HepG2 (cell line): Measurements from ENCODE around the gene PRSS48. TPM values are rescaled to one million over a fixed set of nuclear protein-coding genes. Genes with fewer than 3 reads are reported as not detected.

Source experiments
- ATAC-seq: fragments of 200-7000 bp; cut with Tn5 transposase; 3 replicates; pipeline ENCODE4 v1.9.1; 2020; ENCODE audit warnings: mild to moderate bottlenecking, moderate library complexity
- BruUV-seq: library from RNA; stranded (reverse); fragments of 400-500 nt; replicated peaks from 2 replicates; lab custom pipeline; 2021; lab: Mats Ljungman, UMichigan
- CTCF ChIA-PET: fragments of 300-600 bp; formaldehyde crosslinking; extraction: SDS; loops from one replicate; lab custom pipeline; 2021; ENCODE audit warnings: low total read pairs, inconsistent platforms, low intra/inter-chr PET ratio; lab: Yijun Ruan, JAX
- POLR2A ChIA-PET: fragments of 350-600 bp; sonication (Branson Sonifier 250); formaldehyde crosslinking; loops from one replicate; lab custom pipeline; 2020; ENCODE audit warnings: antibody characterized with exemption, inconsistent platforms; lab: Yijun Ruan, JAX
- DNase-seq: peaks from one replicate; pipeline ENCODE4 v3.0.0-alpha.2; 2015; ENCODE audit warnings: low spot score
- FAIRE-seq: peaks from 3 replicates; lab custom pipeline; 2011; peaks lifted over from hg19 to GRCh38; lab: Jason Lieb, UNC
- H2AFZ ChIP-seq: one replicate; pipeline ENCODE4 v1.6.1; 2011; ENCODE audit warnings: low read length, inconsistent platforms
- H3K27ac ChIP-seq: fragments of 300-600 bp; 3 replicates; pipeline ENCODE4 v1.8.0; 2011; ENCODE audit warnings: mixed run types, mild to moderate bottlenecking, mixed read lengths, low read length, inconsistent platforms; ENCODE audit not compliant: insufficient read depth; ENCODE audit errors: extremely low read length
- H3K27me3 ChIP-seq, 2 experiments: fragments of 200-600 bp in 1 of 2; 2 replicates in 1 of 2; 3 replicates in 1 of 2; pipeline versions ENCODE4 v1.6.0 to v1.8.0; 2011; ENCODE audit warnings: low read length in 2 of 2, mild to moderate bottlenecking in 2 of 2, moderate library complexity in 2 of 2, inconsistent platforms in 1 of 2; ENCODE audit not compliant: insufficient read depth in 2 of 2, control insufficient read depth in 1 of 2
- H3K36me3 ChIP-seq, 2 experiments: fragments of 200-600 bp in 1 of 2; replicated peaks in 1 of 2; 2 replicates in 1 of 2; 3 replicates in 1 of 2; pipeline versions ENCODE4 v1.5.1 to v1.8.0; 2011; ENCODE audit warnings: low read length in 2 of 2, inconsistent platforms in 1 of 2; ENCODE audit not compliant: insufficient read depth in 2 of 2, control insufficient read depth in 1 of 2
- H3K4me1 ChIP-seq: 2 replicates; pipeline ENCODE4 v1.5.1; 2012; ENCODE audit warnings: low read length, inconsistent platforms; ENCODE audit not compliant: insufficient read depth
- H3K4me2 ChIP-seq: 2 replicates; pipeline ENCODE4 v1.6.0; 2011; ENCODE audit warnings: low read depth, low read length, inconsistent platforms
- H3K4me3 ChIP-seq, 3 experiments: fragments of 200-600 bp in 1 of 3; sonication (generic), shearing (Covaris generic) in 1 of 3; replicated peaks in 1 of 3; 2 replicates each; pipeline ENCODE4 v1.5.1; 2011 to 2016; ENCODE audit warnings: low read length in 3 of 3, inconsistent platforms in 2 of 3, low read depth in 2 of 3, mild to moderate bottlenecking in 2 of 3, control low read depth in 1 of 3, mixed read lengths in 1 of 3; ENCODE audit not compliant: insufficient read depth in 1 of 3
- H3K79me2 ChIP-seq: one replicate; pipeline ENCODE4 v1.6.1; 2011; ENCODE audit warnings: low read length, inconsistent platforms; ENCODE audit not compliant: insufficient read depth
- H3K9ac ChIP-seq: 2 replicates; pipeline ENCODE4 v1.6.0; 2011; ENCODE audit warnings: mild to moderate bottlenecking, low read depth, low read length, inconsistent platforms; ENCODE audit not compliant: insufficient read depth
- H3K9me3 ChIP-seq: 2 replicates; pipeline ENCODE4 v1.5.1; 2012; ENCODE audit warnings: mild to moderate bottlenecking, low read length
- H4K20me1 ChIP-seq: 2 replicates; pipeline ENCODE4 v1.6.0; 2011; ENCODE audit warnings: inconsistent platforms, mild to moderate bottlenecking, low read length, moderate library complexity; ENCODE audit not compliant: insufficient read depth
- ADNP ChIP-seq: sonication (generic); formaldehyde crosslinking; IDR thresholded peaks from 2 replicates; pipeline ENCODE4 v1.4.0; 2020; ENCODE audit warnings: missing genetic modification reagents
- BCL6 ChIP-seq: IDR thresholded peaks from 2 replicates; pipeline ENCODE4 v1.6.1; 2016; ENCODE audit warnings: missing genetic modification reagents, missing compliant biosample characterization
- DDIT3 ChIP-seq: sonication (generic); formaldehyde crosslinking; IDR thresholded peaks from 2 replicates; pipeline ENCODE4 v1.4.0; 2020; ENCODE audit warnings: mild to moderate bottlenecking, missing genetic modification reagents
- EED ChIP-seq: sonication (generic); formaldehyde crosslinking; IDR thresholded peaks from 2 replicates; pipeline ENCODE4 v1.5.0; 2020; ENCODE audit warnings: mild to moderate bottlenecking, missing genetic modification reagents
- FOXJ3 ChIP-seq: sonication (generic); formaldehyde crosslinking; IDR thresholded peaks from 2 replicates; pipeline ENCODE4 v1.4.0; 2020; ENCODE audit warnings: missing genetic modification reagents, mild to moderate bottlenecking, borderline replicate concordance
- GATAD2A ChIP-seq: IDR thresholded peaks from 2 replicates; pipeline ENCODE4 v1.6.1; 2016
- IKZF1 ChIP-seq: fragments of 450-650 bp; IDR thresholded peaks from 2 replicates; pipeline ENCODE4 v1.7.1; 2016
- JUNB ChIP-seq: sonication (generic); formaldehyde crosslinking; IDR thresholded peaks from 2 replicates; pipeline ENCODE4 v1.8.0; 2022; ENCODE audit warnings: missing genetic modification reagents, mild to moderate bottlenecking, borderline replicate concordance
- KDM5B ChIP-seq: sonication (generic); formaldehyde crosslinking; IDR thresholded peaks from 2 replicates; pipeline ENCODE4 v1.4.0; 2020; ENCODE audit warnings: missing genetic modification reagents, mild to moderate bottlenecking, borderline replicate concordance
- MED1 ChIP-seq: sonication (generic); formaldehyde crosslinking; IDR thresholded peaks from 2 replicates; pipeline ENCODE4 v1.4.0; 2020; ENCODE audit warnings: missing genetic modification reagents
- MYC ChIP-seq: sonication (generic); formaldehyde crosslinking; IDR thresholded peaks from 2 replicates; pipeline ENCODE4 v1.9.0; 2021; ENCODE audit warnings: missing genetic modification reagents, borderline replicate concordance
- NCOA5 ChIP-seq: sonication (generic); formaldehyde crosslinking; IDR thresholded peaks from 2 replicates; pipeline ENCODE4 v1.4.0; 2020; ENCODE audit warnings: missing genetic modification reagents
- TEAD2 ChIP-seq: sonication (generic); formaldehyde crosslinking; IDR thresholded peaks from 2 replicates; pipeline ENCODE4 v1.9.0; 2021; ENCODE audit warnings: missing genetic modification reagents
- ZC3H13 ChIP-seq: sonication (generic); formaldehyde crosslinking; IDR thresholded peaks from 2 replicates; pipeline ENCODE4 v1.8.1; 2023; ENCODE audit warnings: mild to moderate bottlenecking, missing genetic modification reagents, moderate library complexity
- ZNF570 ChIP-seq: sonication (generic); formaldehyde crosslinking; IDR thresholded peaks from 2 replicates; pipeline ENCODE4 v1.4.0; 2020; ENCODE audit warnings: mild to moderate bottlenecking, missing genetic modification reagents, borderline replicate concordance
- ZNF577 ChIP-seq: sonication (generic); formaldehyde crosslinking; IDR thresholded peaks from 2 replicates; pipeline ENCODE4 v1.4.0; 2020; ENCODE audit warnings: mild to moderate bottlenecking, low read depth, missing genetic modification reagents, borderline replicate concordance
- ZNF749 ChIP-seq: sonication (generic); formaldehyde crosslinking; IDR thresholded peaks from 2 replicates; pipeline ENCODE4 v1.8.0; 2022; ENCODE audit warnings: mild to moderate bottlenecking, missing genetic modification reagents, moderate library complexity, borderline replicate concordance
- WGBS: methylation state at CpG from one replicate; pipeline ENCODE4 v1.1.6; 2017; ENCODE audit warnings: low lambda C conversion rate; 5-methylcytosine and 5-hydroxymethylcytosine counted together
- in situ Hi-C: cut with HindIII; loops from 2 replicates; pipeline ENCODE4 v1.10.0; 2017; ENCODE audit warnings: low pct_unique_long_range_greater_than_20kb; ENCODE audit not compliant: extremely low pct_ligation_motif_present
- intact Hi-C: fragments of 100-400 bp; cut with micrococcal nuclease; formaldehyde crosslinking; loops from one replicate; pipeline ENCODE4 v1.10.0; 2022; ENCODE audit not compliant: unreplicated experiment
- polyA plus RNA-seq, 8 experiments: library from polyadenylated mRNA; depleted of rRNA in 3 of 8; stranded (reverse) in 7 of 8; unstranded in 1 of 8; fragments of >200 nt; fragmentation: Illumina TruSeq in 4 of 8; extraction: Trizol in 4 of 8; gene quantifications; 2 replicates each; pipeline versions ENCODE4 v1.2.1 to v1.2.3, GENCODE V29; 2011 to 2016; ENCODE audit warnings: low read depth in 4 of 8, missing spikeins in 1 of 8, mixed read lengths in 1 of 8; ENCODE audit not compliant: insufficient read depth in 1 of 8
- total RNA-seq, 5 experiments: library from RNA; depleted of rRNA; stranded (reverse); fragments of >200 nt; fragmentation: Illumina TruSeq; extraction: Trizol; gene quantifications; 2 replicates each; pipeline ENCODE4 v1.2.3, GENCODE V29; 2016; ENCODE audit warnings: low read depth in 1 of 5
- TF ChIP-seq, protein P1 (sequence below): sonication (generic); formaldehyde crosslinking; IDR thresholded peaks from 2 replicates; pipeline ENCODE4 v1.4.0; 2020; ENCODE audit warnings: missing genetic modification reagents
- TF ChIP-seq, protein P2 (sequence below): IDR thresholded peaks from 2 replicates; pipeline ENCODE4 v1.6.1; 2016; ENCODE audit warnings: low read depth, missing genetic modification reagents, missing compliant biosample characterization

The PRSS48 gene
- total and polyA plus RNA-seq, 2 of the 13 experiments (the other 11 are each of a cell fraction or from before 2014, with no cell fraction given): not detected

DNA sequence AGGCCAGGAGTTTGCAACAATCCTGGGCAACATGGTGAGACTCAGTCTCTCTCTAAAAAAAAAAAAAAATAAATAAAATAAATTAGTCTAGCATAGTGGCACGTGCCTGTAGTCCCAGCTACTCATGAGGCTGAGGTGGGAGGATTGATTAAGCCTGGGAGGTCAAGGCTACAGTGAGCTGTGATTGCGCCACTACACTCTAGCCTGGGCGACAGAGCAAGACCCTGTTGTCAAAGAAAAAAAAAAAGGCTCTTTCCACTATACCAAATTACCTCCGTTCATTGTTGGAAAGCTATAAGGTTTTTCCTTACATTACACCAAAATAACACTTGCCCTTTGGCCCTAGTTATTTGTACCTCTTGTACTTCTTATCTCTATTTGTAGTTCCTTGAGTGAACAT, 9.9 kb upstream of the PRSS48 start:
- Histone ChIP-seq H3K9me3 (no peaks in the 10 kb centered on the region), H3K4me1 (peaks cover 29% of the 10 kb centered on the region)
- peak; percentile 52 for FAIRE-seq
- TF ChIP-seq FOXJ3 (CRISPR knock-in tag) (peak; percentile 61; the same call in 1 of the 2 replicates), ZNF749 (CRISPR knock-in tag) (no peak), ZNF577 (CRISPR knock-in tag) (no peak), ADNP (CRISPR knock-in tag) (no peak), MED1 (peak; percentile 77), TEAD2 (CRISPR knock-in tag) (no peak), KDM5B (CRISPR knock-in tag) (no peak), BCL6 (peak; percentile 91), MYC (peak; percentile 43; the same call in 1 of the 2 replicates), JUNB (CRISPR knock-in tag) (0 out of 2 replicates have a peak, but pooled peaks have one; percentile 25), DDIT3 (CRISPR knock-in tag) (no peak), GATAD2A (CRISPR knock-in tag) (peak; percentile 79), ZNF570 (CRISPR knock-in tag) (no peak), ZC3H13 (CRISPR knock-in tag) (no peak), NCOA5 (CRISPR knock-in tag) (no peak), IKZF1 (no peak), EED (no peak)
- TF ChIP-seq, protein P1, sequence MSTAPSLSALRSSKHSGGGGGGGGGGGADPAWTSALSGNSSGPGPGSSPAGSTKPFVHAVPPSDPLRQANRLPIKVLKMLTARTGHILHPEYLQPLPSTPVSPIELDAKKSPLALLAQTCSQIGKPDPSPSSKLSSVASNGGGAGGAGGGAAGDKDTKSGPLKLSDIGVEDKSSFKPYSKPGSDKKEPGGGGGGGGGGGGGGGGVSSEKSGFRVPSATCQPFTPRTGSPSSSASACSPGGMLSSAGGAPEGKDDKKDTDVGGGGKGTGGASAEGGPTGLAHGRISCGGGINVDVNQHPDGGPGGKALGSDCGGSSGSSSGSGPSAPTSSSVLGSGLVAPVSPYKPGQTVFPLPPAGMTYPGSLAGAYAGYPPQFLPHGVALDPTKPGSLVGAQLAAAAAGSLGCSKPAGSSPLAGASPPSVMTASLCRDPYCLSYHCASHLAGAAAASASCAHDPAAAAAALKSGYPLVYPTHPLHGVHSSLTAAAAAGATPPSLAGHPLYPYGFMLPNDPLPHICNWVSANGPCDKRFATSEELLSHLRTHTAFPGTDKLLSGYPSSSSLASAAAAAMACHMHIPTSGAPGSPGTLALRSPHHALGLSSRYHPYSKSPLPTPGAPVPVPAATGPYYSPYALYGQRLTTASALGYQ (CRISPR knock-in tag): peak; percentile 54; the same call in 1 of the 2 replicates
- TF ChIP-seq, protein P2, sequence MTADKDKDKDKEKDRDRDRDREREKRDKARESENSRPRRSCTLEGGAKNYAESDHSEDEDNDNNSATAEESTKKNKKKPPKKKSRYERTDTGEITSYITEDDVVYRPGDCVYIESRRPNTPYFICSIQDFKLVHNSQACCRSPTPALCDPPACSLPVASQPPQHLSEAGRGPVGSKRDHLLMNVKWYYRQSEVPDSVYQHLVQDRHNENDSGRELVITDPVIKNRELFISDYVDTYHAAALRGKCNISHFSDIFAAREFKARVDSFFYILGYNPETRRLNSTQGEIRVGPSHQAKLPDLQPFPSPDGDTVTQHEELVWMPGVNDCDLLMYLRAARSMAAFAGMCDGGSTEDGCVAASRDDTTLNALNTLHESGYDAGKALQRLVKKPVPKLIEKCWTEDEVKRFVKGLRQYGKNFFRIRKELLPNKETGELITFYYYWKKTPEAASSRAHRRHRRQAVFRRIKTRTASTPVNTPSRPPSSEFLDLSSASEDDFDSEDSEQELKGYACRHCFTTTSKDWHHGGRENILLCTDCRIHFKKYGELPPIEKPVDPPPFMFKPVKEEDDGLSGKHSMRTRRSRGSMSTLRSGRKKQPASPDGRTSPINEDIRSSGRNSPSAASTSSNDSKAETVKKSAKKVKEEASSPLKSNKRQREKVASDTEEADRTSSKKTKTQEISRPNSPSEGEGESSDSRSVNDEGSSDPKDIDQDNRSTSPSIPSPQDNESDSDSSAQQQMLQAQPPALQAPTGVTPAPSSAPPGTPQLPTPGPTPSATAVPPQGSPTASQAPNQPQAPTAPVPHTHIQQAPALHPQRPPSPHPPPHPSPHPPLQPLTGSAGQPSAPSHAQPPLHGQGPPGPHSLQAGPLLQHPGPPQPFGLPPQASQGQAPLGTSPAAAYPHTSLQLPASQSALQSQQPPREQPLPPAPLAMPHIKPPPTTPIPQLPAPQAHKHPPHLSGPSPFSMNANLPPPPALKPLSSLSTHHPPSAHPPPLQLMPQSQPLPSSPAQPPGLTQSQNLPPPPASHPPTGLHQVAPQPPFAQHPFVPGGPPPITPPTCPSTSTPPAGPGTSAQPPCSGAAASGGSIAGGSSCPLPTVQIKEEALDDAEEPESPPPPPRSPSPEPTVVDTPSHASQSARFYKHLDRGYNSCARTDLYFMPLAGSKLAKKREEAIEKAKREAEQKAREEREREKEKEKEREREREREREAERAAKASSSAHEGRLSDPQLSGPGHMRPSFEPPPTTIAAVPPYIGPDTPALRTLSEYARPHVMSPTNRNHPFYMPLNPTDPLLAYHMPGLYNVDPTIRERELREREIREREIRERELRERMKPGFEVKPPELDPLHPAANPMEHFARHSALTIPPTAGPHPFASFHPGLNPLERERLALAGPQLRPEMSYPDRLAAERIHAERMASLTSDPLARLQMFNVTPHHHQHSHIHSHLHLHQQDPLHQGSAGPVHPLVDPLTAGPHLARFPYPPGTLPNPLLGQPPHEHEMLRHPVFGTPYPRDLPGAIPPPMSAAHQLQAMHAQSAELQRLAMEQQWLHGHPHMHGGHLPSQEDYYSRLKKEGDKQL (CRISPR knock-in tag): 0 out of 2 replicates have a peak, but pooled peaks have one; percentile 46

More for the DNA sequence above, 9.9 kb upstream of the PRSS48 start:
- peak overlapping the region; percentile 11; the same call in 1 of the 2 replicates for H3K4me2 ChIP-seq
- in situ Hi-C loops: no loop called here
- intact Hi-C loops: no loop called here
- ATAC-seq (peak; percentile 70), DNase-seq (peak; percentile 76)
- H3K9ac ChIP-seq: no peak overlapping the region
- ChIA-PET CTCF (no interaction called here), POLR2A (interaction anchor here (0.7 to 1.9 kb wide), 2 partner anchors 15 to 58 kb away, joined by 4 to 32 read pairs; partner anchors contain the start of gene SH3D19)
- 15% methylated on average over 4 of the region's 4 CpGs for WGBS
- no peaks in the 10 kb centered on the region for H3K27me3 ChIP-seq
- no peak overlapping the region for H3K4me3 ChIP-seq
- peaks cover 56% of the 10 kb centered on the region for H4K20me1 ChIP-seq
- H3K27ac ChIP-seq: peak overlapping the region; percentile 50
- no peak overlapping the region for H2AFZ ChIP-seq
- peaks cover 67% of the 10 kb centered on the region for H3K79me2 ChIP-seq
- no TSS peak for BruUV-seq
- peaks cover 13 to 17% of the 10 kb centered on the region in 2 experiments; a peak in 4 of 5 replicates for H3K36me3 ChIP-seq
